NT2/D1 (cell line): ENCODE data around the gene CUL9.

Experiments
- DNase-seq: peaks from one replicate; pipeline ENCODE4 v3.0.0-alpha.2; 2011; ENCODE audit warnings: low read depth, low spot score
- H3K27me3 ChIP-seq: 2 replicates; pipeline ENCODE4 v1.6.0; 2011; ENCODE audit warnings: mild to moderate bottlenecking; ENCODE audit not compliant: insufficient read length, insufficient read depth
- H3K36me3 ChIP-seq: 2 replicates; pipeline ENCODE4 v1.6.1; 2011; ENCODE audit warnings: mild to moderate bottlenecking, low read length, mixed read lengths; ENCODE audit not compliant: insufficient read depth, insufficient read length
- H3K4me1 ChIP-seq: 2 replicates; pipeline ENCODE4 v1.5.1; 2011; ENCODE audit not compliant: insufficient read depth, insufficient read length
- H3K4me3 ChIP-seq: 2 replicates; pipeline ENCODE4 v1.5.1; 2011; ENCODE audit warnings: low read depth; ENCODE audit not compliant: insufficient read length
- H3K9ac ChIP-seq: 2 replicates; pipeline ENCODE4 v1.6.0; 2011; ENCODE audit warnings: low read depth; ENCODE audit not compliant: insufficient read length
- H3K9me3 ChIP-seq: 2 replicates; pipeline ENCODE4 v1.5.1; 2011; ENCODE audit warnings: mild to moderate bottlenecking, low read length; ENCODE audit not compliant: insufficient read depth
- SUZ12 ChIP-seq: IDR thresholded peaks from 2 replicates; pipeline ENCODE4 v1.6.1; 2011; ENCODE audit not compliant: insufficient read length, insufficient read depth; ENCODE audit errors: extremely low read depth
- YY1 ChIP-seq: IDR thresholded peaks from 2 replicates; pipeline ENCODE4 v1.6.1; 2011; ENCODE audit not compliant: insufficient read length, insufficient read depth
- ZNF274 ChIP-seq: IDR thresholded peaks from 2 replicates; pipeline ENCODE4 v1.6.1; 2011; ENCODE audit warnings: mild to moderate bottlenecking, low read depth, low read length

Gene CUL9

DNA sequence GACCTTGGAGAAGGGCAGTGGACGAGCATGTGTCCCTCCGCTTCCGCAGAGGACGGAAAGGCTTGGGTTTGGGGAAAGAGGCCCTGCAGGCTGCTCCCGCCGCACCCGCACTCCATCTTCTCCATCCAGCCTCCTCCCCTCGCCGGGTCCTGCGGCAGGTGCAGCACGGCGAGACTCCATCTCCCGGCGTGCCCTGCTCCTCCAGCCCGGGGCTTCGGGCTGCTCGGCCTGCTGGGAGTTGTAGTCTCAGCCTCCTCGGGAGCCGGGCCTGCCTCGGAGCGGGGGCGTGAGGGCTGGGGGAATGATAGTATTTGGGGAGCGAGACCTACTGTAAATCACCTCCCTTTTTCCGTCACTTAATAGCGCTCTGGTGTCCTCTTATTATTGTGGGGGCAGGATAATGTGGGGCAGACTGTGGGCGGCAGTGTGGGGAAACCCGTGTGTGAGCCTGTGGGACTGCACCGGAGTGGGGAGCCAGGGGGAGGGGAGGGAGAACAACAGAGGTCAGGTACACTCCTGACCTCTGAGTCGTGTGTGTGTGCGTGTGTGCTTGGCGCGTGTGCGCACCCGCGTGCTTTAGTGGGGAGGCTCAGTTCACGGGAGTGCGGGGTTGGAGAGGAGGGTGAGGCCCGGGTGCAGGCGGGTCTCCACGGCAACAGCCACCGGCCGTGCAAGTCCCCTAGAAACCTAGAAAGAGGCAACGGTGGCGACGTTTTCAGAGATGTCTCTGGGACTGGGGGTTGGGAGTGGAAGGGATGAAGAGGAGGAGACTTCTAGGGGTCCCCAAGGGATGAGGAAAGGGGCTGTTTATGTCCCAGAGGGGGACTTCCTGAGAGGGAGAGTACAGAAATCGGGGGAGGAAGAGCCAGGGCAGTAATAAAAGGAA lies 65.4 kb downstream of the CUL9 start:
- Histone ChIP-seq H3K4me3 (peak overlapping the region; percentile 77), H3K9ac (peak overlapping the region; percentile 67), H3K9me3 (no peaks in the 10 kb centered on the region), H3K4me1 (peaks cover 15% of the 10 kb centered on the region), H3K27me3 (peaks cover 64% of the 10 kb centered on the region), H3K36me3 (no peaks in the 10 kb centered on the region)
- DNase-seq = peak; percentile 56
- TF ChIP-seq ZNF274 (no peak), SUZ12 (no peak), YY1 (no peak)

DNA sequence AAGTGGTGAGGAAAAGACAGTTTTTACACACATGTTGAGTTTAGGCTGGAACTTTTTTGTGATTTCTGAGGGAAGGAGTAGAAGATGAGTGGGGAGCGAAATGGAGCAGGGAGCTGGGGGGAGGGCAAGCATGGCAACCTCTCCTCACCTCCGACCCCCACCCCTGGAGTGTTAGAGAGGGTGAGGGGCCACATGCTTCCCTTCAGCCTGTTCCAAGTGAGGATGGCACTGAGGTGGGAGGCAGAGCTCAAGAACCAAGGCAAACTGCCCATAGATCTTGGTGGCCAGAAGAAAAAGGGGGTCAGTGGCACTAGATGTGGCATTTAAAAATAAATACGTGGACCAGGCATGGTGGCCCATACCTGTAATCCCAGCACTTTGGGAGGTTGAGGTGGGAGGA lies 66.1 kb downstream of the CUL9 start:
- H3K4me3 ChIP-seq = no peak overlapping the region
- TF ChIP-seq SUZ12 = no peak
- TF ChIP-seq YY1 = no peak
- no peak for TF ChIP-seq ZNF274
- peaks cover 15% of the 10 kb centered on the region for H3K4me1 ChIP-seq
- H3K36me3 ChIP-seq = no peaks in the 10 kb centered on the region
- no peak overlapping the region for H3K9ac ChIP-seq
- H3K9me3 ChIP-seq = no peaks in the 10 kb centered on the region
- peaks cover 56% of the 10 kb centered on the region for H3K27me3 ChIP-seq
- no peak for DNase-seq

DNA sequence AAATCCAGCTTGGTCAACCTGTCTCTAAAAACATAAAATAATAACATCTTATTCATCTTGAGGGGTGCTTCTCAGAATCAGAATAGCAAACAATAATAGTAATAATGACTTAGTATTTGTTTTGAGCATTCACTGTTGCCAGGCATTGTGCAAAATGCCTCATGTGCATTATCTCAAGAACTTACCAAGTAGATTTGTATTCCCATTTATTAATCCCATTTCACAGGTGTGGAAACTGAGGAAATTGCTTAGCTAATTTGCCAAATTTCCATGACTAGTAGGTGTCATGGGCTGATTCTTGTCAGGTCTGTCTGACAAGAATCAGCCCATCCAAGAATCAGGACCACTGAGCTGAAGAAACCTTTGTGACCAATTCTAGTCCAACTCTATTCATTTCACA lies 66.8 kb downstream of the CUL9 start:
- H3K36me3 ChIP-seq = no peaks in the 10 kb centered on the region
- no peak for TF ChIP-seq SUZ12
- H3K9me3 ChIP-seq = no peaks in the 10 kb centered on the region
- peaks cover 51% of the 10 kb centered on the region for H3K27me3 ChIP-seq
- H3K9ac ChIP-seq = no peak overlapping the region
- no peak overlapping the region for H3K4me3 ChIP-seq
- peaks cover 15% of the 10 kb centered on the region for H3K4me1 ChIP-seq
- no peak for DNase-seq

DNA sequence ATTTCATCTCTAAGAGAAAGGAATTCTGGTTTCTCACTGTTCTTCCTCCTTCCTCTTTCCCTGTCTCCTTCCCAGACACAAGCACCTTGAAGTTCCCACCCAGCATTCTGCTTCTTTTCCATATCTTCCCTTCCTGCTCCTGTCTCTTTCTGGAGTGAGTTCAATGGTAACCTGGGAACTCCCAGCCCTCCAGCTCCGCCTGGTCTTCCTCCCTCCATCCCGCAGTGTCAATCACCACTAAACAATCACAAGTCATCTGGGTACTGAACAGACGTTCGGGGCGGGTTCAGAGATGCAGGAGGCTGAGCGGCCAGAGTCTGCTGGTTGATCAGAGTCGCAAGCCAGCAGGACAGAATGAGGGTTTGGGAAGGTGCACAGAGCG lies 69.0 kb downstream of the CUL9 start:
- Histone ChIP-seq H3K27me3 (peaks cover 29% of the 10 kb centered on the region), H3K9me3 (no peaks in the 10 kb centered on the region), H3K4me1 (peaks cover 15% of the 10 kb centered on the region), H3K9ac (no peak overlapping the region), H3K36me3 (no peaks in the 10 kb centered on the region), H3K4me3 (no peak overlapping the region)
- DNase-seq = no peak
- TF ChIP-seq ZNF274 (no peak), SUZ12 (no peak), YY1 (no peak)

DNA sequence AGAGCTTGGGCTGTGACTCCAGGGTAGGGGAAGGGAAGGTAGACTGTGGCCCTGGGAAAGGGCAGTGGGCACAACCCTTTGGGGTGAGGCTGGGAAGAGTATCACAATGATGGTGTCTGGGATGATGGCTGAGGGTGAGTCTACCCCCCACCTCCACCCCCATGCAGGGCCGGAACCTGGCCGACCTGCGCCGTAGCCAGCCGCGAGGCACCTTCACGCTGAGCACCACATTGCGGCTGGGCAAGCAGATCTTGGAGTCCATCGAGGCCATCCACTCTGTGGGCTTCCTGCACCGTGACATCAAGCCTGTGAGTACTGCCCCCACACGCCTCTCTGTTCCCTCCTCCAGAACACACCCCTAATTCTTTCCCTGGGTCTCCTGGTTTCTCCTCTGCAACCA lies 71.4 kb downstream of the CUL9 start:
- H3K4me1 ChIP-seq = peaks cover 10% of the 10 kb centered on the region
- no peak overlapping the region for H3K4me3 ChIP-seq
- no peaks in the 10 kb centered on the region for H3K36me3 ChIP-seq
- peaks cover 8% of the 10 kb centered on the region for H3K27me3 ChIP-seq
- no peaks in the 10 kb centered on the region for H3K9me3 ChIP-seq
- DNase-seq = no peak
- H3K9ac ChIP-seq = no peak overlapping the region
- TF ChIP-seq ZNF274 (no peak), YY1 (no peak), SUZ12 (no peak)

DNA sequence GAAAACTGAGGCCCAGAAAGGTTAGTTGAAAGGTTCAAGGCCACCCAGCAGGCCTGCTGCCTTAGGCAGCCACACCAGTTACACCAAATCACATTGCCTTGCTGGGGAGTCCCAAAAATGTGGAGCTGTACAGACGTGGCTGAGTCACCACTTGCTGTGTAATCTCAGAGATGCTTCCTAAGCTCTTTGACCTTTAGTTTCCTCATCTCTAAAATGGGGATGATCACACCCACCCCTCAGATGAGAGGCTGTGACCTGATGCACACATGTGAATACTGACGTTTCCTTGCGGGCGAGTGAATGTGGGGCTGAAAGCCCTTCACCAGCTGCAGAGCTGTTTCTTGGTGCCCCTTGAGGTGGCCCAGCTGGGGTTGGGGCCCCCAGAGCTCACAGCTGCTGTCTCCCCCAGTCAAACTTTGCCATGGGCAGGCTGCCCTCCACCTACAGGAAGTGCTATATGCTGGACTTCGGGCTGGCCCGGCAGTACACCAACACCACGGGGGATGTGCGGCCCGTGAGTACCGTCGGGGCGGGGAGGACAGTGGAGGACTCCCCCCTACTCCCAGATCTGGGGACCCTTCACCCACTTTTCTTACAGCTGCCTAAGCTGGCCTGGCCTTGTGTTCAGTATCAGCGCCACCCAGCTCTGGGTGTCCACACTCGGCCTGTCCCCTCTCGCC lies 72.3 kb downstream of the CUL9 start:
- Histone ChIP-seq H3K9ac (no peak overlapping the region), H3K36me3 (no peaks in the 10 kb centered on the region), H3K4me3 (no peak overlapping the region), H3K4me1 (peaks cover 10% of the 10 kb centered on the region), H3K27me3 (no peaks in the 10 kb centered on the region), H3K9me3 (no peaks in the 10 kb centered on the region)
- no peak for DNase-seq
- no peak for TF ChIP-seq ZNF274
- no peak for TF ChIP-seq YY1
- no peak for TF ChIP-seq SUZ12

DNA sequence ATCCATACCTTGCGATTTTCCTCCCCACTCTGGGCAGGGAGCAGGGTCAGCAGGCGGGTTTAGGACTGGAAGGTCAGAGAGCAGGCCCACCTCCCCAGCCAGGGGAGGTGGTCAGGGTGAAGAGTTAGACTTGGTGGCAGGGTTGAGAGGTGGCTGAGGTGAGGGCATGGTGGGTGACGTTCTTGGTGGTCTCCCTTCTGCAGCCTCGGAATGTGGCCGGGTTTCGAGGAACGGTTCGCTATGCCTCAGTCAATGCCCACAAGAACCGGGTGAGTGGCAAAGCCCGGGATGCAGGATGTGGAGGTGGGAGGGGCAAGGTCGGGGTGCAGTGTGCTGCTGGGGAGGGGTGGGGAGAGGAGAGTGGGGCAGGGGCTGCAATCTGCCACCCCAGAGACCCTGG lies 72.8 kb downstream of the CUL9 start:
- H3K27me3 ChIP-seq = no peaks in the 10 kb centered on the region
- TF ChIP-seq YY1 (no peak), ZNF274 (no peak), SUZ12 (no peak)
- H3K9me3 ChIP-seq = no peaks in the 10 kb centered on the region
- DNase-seq = no peak
- H3K9ac ChIP-seq = no peak overlapping the region
- H3K4me1 ChIP-seq = peaks cover 10% of the 10 kb centered on the region
- no peaks in the 10 kb centered on the region for H3K36me3 ChIP-seq
- H3K4me3 ChIP-seq = no peak overlapping the region
